GM21390 (cell line): Measurements from ENCODE around the gene CD200.
A peak's percentile ranks its signal among the peaks of the same experiment; 100 is the strongest.

Experiments
- ATAC-seq: cut with Tn5 transposase; IDR thresholded peaks from one replicate; pipeline ENCODE4 v1.9.1; 2021; ENCODE audit not compliant: unreplicated experiment

Gene CD200

GRCh38 chr3:112333002-112333380, at the start of gene CD200:
CD200 (plus strand) TSS chr3:112333156; CDS start chr3:112333213, 57 bp downstream.
- ATAC-seq: peak; percentile 70

- ATAC-seq: no peak
Measured at GRCh38 chr3:112289011-112289410, 43.9 kb upstream of the CD200 start.

- peak; percentile 59 for ATAC-seq
Measured at GRCh38 chr3:112293368-112294321, 39.3 kb upstream of the CD200 start, which contains the start of gene SLC9C1. SLC9C1 (minus strand) TSS chr3:112294216; CDS start chr3:112286791, 7,425 bp downstream.

GRCh38 chr3:112297714-112298113, 35.2 kb upstream of the CD200 start:
- peak; percentile 40 for ATAC-seq

GRCh38 chr3:112298781-112299180, 34.2 kb upstream of the CD200 start:
- no peak for ATAC-seq

GRCh38 chr3:112302150-112302830, 30.7 kb upstream of the CD200 start:
- ATAC-seq: no peak

- no peak for ATAC-seq
Measured at GRCh38 chr3:112302881-112303763, 29.8 kb upstream of the CD200 start.

- ATAC-seq: no peak
Measured at GRCh38 chr3:112303764-112304325, 29.1 kb upstream of the CD200 start.

GRCh38 chr3:112304611-112305010, 28.3 kb upstream of the CD200 start:
- ATAC-seq: no peak

GRCh38 chr3:112306825-112307224, 26.1 kb upstream of the CD200 start:
- no peak for ATAC-seq

- ATAC-seq: no peak
Measured at GRCh38 chr3:112307557-112307956, 25.4 kb upstream of the CD200 start.

GRCh38 chr3:112308151-112308911, 24.6 kb upstream of the CD200 start:
- no peak for ATAC-seq

- ATAC-seq: no peak
Measured at GRCh38 chr3:112314649-112315048, 18.3 kb upstream of the CD200 start.

GRCh38 chr3:112315791-112316190, 17.2 kb upstream of the CD200 start:
- no peak for ATAC-seq

GRCh38 chr3:112319516-112320276, 13.3 kb upstream of the CD200 start:
- ATAC-seq: no peak

GRCh38 chr3:112320691-112321090, 12.3 kb upstream of the CD200 start:
- no peak for ATAC-seq

- no peak for ATAC-seq
Measured at GRCh38 chr3:112321867-112322652, 10.9 kb upstream of the CD200 start.

- ATAC-seq: peak; percentile 84
Measured at GRCh38 chr3:112327371-112327951, 5.5 kb upstream of the CD200 start.
